Colonic mucosa (tissue), 4 donors: Measurements from ENCODE around the gene SLC25A44. TPM values are rescaled to one million over a fixed set of nuclear protein-coding genes. Genes with fewer than 3 reads are reported as not detected.

Source experiments
- DNase-seq: peaks from one replicate; pipeline ENCODE4 v3.0.0-alpha.2; 2020
- H3K27ac ChIP-seq: fragments of 200-600 bp; one replicate; pipeline ENCODE4 v1.8.0; 2021
- H3K27me3 ChIP-seq: fragments of 200-600 bp; one replicate; pipeline ENCODE4 v1.8.0; 2021
- H3K36me3 ChIP-seq: fragments of 200-600 bp; one replicate; pipeline ENCODE4 v1.8.0; 2021
- H3K4me1 ChIP-seq: fragments of 200-600 bp; one replicate; pipeline ENCODE4 v1.8.0; 2021; ENCODE audit warnings: mild to moderate bottlenecking
- H3K4me3 ChIP-seq: fragments of 200-600 bp; one replicate; pipeline ENCODE4 v1.8.0; 2021
- H3K9ac ChIP-seq, 2 donors: one replicate each; pipeline ENCODE4 v1.7.0; 2013; ENCODE audit warnings: control low read depth in 2 of 2, low read depth in 2 of 2, low read length in 2 of 2
- H3K9me3 ChIP-seq: fragments of 200-600 bp; one replicate; pipeline ENCODE4 v1.8.0; 2021
- intact Hi-C: fragments of 100-400 bp; cut with DNase I; formaldehyde crosslinking; loops from one replicate; pipeline ENCODE4 v1.14.1; 2022
- total RNA-seq, 2 donors: library from RNA; stranded (reverse); fragmentation: NEBNext Ultra II Directional in 1 of 2; extraction: Animal tissue kit (Norgen Biotek cat#: 25700) in 1 of 2; gene quantifications; one replicate each; pipeline ENCODE4 v1.2.1, GENCODE V29; 2021
- TF ChIP-seq, protein P1 (sequence below): fragments of 200-600 bp; IDR thresholded peaks from one replicate; pipeline ENCODE4 v1.8.0; 2022; ENCODE audit warnings: antibody characterized with exemption, mild to moderate bottlenecking
- donor health status: healthy.
- donor health status: DM: no; HTN: no; CAD: no.
- donor health status: DM: no; HTN: no; CAD: no.

SLC25A44 gene
- total RNA-seq, 2 donors from 2014 or later: 23.6 to 26.8 TPM

DNA sequence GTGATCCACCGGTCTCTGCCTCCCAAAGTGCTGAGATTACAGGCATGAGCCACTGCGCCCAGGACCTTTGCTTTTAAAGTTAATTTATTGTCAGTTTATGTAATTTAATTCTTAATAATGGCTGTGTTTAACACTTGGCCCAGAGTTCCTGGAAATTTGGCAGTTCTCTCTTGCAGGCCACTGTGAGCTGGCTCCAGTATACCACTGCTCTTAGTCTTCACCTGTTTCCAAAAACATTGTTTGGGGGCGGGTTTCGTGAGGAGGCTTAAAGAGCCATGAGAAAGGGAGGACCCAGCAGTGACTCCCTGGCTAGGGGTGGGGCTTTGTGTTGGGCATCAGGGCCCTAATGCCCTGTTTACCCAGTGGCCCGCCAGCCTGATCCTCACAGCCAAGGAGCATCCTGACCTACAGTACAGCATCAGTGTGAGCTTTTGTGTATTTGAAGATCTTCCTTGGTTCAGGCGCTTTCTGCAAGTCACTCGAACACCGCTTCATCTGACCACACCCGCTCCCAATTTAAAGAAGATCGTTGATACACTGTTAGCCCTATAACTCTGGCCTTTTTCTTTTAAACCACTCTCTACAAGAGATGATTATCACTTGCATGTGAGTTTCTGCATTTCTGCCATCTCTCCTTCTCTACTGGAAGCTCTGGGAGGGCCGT lies 36.0 kb downstream of the SLC25A44 start:
- Histone ChIP-seq H3K27ac (no peak overlapping the region), H3K9me3 (no peaks in the 10 kb centered on the region), H3K4me3 (no peak overlapping the region), H3K36me3 (no peaks in the 10 kb centered on the region), H3K4me1 (no peaks in the 10 kb centered on the region), H3K9ac (no peak overlapping the region), H3K27me3 (no peaks in the 10 kb centered on the region)
- TF ChIP-seq, protein P1, sequence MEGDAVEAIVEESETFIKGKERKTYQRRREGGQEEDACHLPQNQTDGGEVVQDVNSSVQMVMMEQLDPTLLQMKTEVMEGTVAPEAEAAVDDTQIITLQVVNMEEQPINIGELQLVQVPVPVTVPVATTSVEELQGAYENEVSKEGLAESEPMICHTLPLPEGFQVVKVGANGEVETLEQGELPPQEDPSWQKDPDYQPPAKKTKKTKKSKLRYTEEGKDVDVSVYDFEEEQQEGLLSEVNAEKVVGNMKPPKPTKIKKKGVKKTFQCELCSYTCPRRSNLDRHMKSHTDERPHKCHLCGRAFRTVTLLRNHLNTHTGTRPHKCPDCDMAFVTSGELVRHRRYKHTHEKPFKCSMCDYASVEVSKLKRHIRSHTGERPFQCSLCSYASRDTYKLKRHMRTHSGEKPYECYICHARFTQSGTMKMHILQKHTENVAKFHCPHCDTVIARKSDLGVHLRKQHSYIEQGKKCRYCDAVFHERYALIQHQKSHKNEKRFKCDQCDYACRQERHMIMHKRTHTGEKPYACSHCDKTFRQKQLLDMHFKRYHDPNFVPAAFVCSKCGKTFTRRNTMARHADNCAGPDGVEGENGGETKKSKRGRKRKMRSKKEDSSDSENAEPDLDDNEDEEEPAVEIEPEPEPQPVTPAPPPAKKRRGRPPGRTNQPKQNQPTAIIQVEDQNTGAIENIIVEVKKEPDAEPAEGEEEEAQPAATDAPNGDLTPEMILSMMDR: no peak
- no peak for DNase-seq
- intact Hi-C loops: no loop called here

DNA sequence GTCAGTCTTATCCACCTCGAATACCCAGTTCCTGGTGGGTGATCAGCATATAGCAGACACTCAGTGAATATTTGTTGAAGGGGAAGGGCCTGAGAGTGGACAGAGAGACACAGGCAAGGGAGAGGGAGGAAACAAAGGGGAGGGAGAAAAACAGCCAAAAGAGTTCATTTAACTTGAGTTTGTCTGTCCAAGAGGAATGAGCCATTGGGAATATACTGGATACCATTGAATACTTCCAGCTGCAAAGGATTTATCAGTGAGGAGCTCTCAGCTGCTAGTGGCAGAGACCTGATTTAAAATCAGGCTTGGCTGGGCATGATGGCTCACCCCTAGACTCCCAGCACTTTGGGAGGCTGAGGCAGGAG lies 36.6 kb downstream of the SLC25A44 start:
- Histone ChIP-seq H3K36me3 (no peaks in the 10 kb centered on the region), H3K4me3 (no peak overlapping the region), H3K27me3 (no peaks in the 10 kb centered on the region), H3K4me1 (no peaks in the 10 kb centered on the region), H3K27ac (no peak overlapping the region), H3K9me3 (no peaks in the 10 kb centered on the region), H3K9ac (no peak overlapping the region)
- intact Hi-C loops: no loop called here
- DNase-seq: no peak
- TF ChIP-seq, protein P1: no peak

DNA sequence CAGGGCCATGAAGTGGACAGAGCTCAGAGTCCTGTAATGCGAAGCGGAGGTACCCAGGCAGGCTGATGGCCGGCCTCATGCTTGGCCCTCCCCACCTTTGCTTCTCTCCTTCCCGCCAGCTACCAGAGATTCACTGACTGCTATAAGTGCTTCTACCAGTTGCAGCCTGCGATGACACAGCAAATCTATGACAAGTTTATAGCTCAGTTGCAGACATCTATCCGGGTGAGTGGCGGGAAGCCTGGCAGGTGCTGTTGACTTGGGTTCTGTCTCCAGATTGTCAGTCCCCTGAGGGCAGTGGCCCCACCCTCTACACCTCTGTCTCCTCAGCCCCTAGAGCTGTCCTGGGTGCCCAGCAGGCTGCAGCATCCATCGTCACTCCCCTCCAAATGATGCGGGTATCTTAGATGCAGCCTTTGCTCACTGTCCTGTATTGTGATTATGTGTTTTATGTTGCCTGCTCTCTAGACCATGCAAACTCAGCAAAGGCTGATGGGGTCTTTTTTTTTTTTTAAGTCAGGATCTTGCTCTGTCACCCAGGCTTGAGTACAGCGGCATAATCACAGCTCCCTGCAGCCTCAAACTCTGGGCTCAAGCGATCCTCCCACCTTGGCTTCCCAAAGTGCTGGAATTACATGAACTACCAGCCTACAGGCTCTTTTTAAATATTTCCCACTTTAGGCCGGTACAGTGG lies 38.4 kb downstream of the SLC25A44 start:
- no peaks in the 10 kb centered on the region for H3K4me1 ChIP-seq
- TF ChIP-seq, protein P1: no peak
- H3K9me3 ChIP-seq: no peaks in the 10 kb centered on the region
- no peak overlapping the region for H3K27ac ChIP-seq
- intact Hi-C loops: no loop called here
- H3K27me3 ChIP-seq: no peaks in the 10 kb centered on the region
- H3K9ac ChIP-seq: no peak overlapping the region
- no peaks in the 10 kb centered on the region for H3K36me3 ChIP-seq
- H3K4me3 ChIP-seq: no peak overlapping the region
- DNase-seq: no peak

DNA sequence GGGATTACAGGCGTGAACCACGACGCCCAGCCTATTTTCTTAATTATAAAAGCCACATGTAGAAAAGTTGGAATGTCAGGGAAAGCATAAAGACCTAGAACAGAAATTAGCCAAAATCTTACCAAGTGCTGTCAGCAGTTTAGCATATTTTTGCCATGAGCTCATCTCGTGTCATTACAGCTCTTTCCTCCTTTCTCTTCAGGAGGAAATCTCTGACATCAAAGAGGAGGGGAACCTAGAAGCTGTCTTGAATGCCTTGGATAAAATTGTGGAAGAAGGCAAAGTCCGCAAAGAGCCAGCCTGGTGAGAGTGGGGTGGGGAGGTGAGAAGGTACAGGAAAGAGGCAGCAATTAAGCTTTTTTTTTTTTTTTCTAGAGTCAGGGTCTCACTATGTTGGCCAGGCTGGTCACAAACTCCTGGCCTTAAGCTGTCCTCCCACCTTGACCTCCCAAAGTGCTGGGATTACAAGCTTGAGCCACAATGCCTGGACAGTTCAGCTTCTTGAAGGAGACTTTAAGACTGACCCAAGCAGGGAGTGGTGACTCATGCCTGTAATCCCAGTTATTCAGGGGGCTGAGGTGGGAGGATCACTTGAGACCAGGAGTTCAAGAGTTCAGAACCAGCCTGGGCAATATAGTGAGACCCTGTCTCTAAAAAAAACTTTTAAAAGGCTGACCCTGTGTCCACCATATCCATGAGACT lies 39.7 kb downstream of the SLC25A44 start:
- no peaks in the 10 kb centered on the region for H3K9me3 ChIP-seq
- intact Hi-C loops: no loop called here
- H3K9ac ChIP-seq: no peak overlapping the region
- no peaks in the 10 kb centered on the region for H3K27me3 ChIP-seq
- H3K4me1 ChIP-seq: no peaks in the 10 kb centered on the region
- H3K4me3 ChIP-seq: no peak overlapping the region
- no peaks in the 10 kb centered on the region for H3K36me3 ChIP-seq
- TF ChIP-seq, protein P1: no peak
- no peak overlapping the region for H3K27ac ChIP-seq
- DNase-seq: no peak

DNA sequence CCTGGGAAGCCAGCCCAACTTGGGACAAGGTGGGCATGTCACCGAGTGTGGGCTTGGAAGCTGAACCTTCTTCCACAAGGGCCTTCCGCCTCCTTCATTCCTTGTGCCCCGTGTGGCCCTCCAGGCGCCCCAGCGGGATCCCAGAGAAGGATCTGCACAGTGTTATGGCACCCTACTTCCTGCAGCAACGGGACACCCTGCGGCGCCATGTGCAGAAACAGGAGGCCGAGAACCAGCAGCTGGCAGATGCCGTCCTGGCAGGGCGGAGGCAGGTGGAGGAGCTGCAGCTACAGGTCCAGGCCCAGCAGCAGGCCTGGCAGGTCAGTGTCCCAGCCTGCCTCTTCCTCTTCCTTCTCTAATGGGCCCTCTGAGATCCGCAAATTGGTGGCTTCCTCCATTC lies 42.3 kb downstream of the SLC25A44 start:
- Histone ChIP-seq H3K27ac (no peak overlapping the region), H3K4me3 (no peak overlapping the region), H3K4me1 (no peaks in the 10 kb centered on the region), H3K27me3 (no peaks in the 10 kb centered on the region), H3K9me3 (no peaks in the 10 kb centered on the region), H3K9ac (no peak overlapping the region), H3K36me3 (no peaks in the 10 kb centered on the region)
- TF ChIP-seq, protein P1: no peak
- intact Hi-C loops: no loop called here
- no peak for DNase-seq
